AG08395 (cell line): ENCODE measurements around the gene GABBR2.
"Not testable (repeated sequence)": the region's sequence is repeated elsewhere in the genome, so short reads cannot be mapped to it uniquely, and the experiment has no call there.

Source experiments
- DNase-seq: peaks from one replicate; pipeline ENCODE4 v3.0.0; 2012; ENCODE audit warnings: mixed read lengths, low spot score

Gene GABBR2

GRCh38 chr9:98290411-98290810 lies 418.3 kb downstream of the GABBR2 start:
- DNase-seq = no peak

DNA sequence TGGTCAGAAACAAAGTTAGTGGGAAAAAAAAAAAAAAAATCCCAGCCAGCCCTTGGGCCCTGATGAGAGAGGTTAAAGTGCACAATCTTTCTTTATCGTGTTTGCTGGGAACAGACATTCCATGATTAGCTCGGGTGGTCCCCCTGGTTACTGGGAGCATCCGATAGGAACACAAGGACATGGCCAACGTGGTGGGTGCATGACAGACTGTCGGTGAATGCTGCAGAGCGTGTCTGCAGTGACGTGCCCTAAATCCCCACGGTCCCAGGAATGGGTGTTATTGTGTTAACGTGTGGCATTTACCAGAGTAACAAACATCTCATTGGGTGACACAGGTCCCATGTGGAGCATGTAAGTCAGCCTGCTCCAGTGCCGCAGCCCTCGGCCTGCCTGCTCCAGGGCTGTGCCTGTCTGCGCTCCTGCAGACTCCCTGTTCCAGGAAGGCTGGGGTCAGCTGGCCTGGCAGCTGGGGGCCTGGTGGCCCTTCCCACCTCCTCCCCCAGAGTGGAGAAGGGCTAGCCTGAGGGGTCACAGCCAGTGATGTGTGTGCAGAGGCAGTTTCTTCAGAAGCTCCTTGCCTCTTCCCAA lies 419.0 kb downstream of the GABBR2 start:
- DNase-seq = no peak

DNA sequence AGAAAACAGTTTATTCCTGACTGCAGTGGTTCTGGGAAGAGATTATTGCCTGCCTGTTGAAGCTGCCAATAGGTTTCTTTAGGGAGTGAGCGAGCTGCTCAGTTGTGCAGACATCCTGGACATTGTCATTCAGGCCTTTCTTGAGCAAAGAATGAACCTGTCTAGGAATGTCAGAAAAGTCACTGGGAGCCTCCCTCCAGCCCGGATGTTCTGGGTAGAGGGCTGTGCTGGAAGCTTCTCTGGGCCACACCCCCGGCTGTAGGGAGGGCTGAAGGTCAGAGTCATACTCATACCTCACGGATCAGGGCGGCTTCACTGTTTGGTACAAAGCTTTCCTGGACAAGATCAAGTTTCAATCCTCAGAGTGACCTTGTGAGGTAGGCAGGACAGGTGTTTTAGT lies 419.9 kb downstream of the GABBR2 start:
- no peak for DNase-seq

GRCh38 chr9:98287384-98287783 lies 421.4 kb downstream of the GABBR2 start:
- DNase-seq = no peak

DNA sequence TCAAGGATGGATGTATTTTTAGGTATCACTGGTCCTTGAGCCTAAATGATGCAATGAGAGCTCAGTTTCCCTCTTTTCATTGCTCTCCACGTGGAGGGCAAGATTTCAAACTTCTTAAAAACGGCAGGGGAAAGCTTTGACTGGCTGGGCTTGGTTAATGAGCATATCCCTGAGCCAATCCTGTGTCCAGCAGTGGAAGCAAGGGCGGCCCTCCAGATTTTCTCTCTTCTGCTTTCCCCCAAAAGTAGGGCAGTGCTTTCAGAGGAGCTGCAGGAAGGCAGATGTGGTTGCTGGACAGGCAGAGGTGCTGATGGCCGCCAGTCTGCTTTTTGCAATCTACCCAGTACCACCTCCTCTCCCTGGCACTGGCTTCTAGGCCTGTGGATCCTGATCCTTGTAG lies 423.3 kb downstream of the GABBR2 start:
- no peak for DNase-seq

DNA sequence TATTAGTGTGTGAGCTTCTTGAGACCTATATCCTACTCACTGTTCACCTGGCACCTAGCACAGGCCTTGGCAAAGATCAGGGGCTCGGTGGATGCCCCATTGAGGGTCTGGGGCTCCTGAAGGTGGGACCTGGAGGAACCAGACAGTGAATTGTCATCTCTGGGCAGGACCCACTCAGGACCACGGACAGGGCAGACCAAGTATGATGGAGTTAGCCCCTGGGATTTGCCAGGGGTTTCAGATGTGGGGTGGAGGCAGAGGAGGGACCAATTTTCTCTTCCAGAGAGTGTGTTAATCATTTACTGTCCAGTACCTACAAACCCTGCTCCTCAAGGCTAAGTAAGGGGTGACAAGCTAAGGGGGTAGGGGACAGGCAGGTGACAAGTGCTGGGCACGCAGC lies 424.0 kb downstream of the GABBR2 start:
- no peak for DNase-seq

DNA sequence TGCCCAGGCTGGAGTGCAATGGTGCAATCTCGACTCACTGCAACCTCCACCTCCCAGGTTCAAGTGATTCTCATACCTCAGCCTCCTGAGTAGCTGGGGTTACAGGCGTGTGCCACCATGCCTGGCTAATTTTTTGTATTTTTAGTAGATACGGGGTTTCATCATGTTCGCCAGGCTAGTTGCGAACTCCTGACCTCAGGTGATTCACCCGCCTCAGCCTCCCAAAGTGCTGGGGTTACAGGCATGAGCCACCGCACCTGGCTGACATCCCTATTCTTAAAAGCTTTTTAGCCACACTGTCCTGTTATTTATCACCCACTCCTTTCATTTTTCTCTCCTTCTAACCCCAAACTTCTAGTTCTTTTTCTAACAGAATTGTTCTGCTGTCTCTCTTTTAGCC lies 425.6 kb downstream of the GABBR2 start:
- not testable (repeated sequence) for DNase-seq

DNA sequence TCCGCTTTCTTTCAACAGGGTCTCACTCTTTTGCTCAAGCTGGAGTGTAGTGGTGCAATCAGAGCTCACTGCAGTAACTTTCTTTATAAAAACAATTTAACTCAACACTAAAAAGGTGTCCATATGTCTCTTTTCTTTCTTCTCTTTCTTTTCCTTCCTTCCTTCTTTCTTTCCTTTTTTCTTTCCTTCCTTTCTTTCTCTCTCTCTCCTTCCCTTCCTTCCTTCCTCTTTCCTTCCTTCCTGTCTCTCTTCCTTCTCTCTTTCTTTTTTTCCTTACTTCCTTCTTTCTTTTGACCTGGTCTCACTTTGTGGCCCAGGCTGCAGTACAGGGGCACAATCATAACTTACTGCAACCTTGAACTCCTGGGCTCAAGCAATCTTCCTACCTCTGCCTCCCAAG lies 427.5 kb downstream of the GABBR2 start:
- DNase-seq = no peak

GRCh38 chr9:98280574-98280973 lies 428.2 kb downstream of the GABBR2 start:
- DNase-seq = no peak

DNA sequence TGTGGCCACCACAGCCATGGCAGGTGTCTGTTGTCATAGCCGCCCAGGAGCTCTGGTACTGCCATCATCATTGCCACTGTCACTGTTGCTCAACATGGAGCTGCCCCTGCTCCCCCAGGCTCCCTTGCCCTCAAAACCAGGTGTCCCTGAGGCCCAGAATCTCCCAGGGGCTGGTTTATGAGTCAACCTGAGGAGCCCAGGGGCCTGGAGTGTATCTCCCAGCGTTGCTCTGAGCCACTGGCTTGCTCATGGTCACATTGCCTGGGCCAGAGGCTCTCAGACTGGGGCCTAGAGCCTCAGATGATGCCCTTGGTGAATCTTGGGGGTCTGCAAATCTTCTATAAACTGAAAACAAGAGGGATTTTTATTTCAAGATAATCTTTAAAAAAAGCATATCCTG lies 428.6 kb downstream of the GABBR2 start:
- DNase-seq = no peak

DNA sequence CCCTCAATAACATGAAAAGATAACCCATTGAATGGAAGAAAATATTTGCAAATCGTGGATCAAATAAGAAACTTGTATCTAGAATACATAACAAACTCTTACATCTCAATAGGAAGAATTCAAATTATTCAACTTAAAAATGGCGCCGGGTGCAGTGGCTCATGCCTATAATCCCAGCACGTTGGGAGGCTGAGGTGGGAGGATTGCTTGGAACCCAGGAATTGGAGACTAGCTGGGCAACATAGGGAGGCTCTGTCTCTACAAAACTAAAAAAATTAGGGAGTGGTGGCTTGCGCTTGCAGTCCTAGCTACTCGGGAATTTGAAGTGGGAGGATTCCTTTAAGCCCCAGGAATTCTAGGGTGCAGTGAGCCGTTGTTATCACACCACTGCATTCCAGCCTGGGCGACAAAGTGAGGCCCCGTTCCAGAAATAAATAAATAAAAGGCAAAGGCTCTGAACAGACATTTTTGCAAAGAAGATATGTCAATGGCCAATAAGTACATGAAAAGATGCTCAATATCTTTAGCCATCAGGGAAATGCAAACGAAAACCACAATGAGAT lies 431.7 kb downstream of the GABBR2 start:
- DNase-seq = no peak

DNA sequence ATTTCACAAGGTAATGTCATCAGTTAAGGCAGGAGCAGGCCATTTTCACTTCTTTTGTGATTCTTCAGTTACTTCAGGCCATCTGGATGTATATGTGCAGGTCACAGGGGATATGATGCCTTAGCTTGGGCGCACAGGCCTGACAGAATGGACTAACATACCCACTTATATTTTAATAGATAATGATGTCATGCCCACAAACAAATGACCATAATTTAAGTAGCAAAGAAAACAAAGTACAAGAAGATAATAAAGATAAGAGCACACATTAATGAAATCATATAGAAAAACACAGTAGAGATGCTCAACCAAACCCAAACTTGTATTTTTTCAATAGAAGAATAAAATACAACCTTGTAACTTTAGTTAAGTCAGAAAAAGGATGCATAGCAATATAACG lies 433.6 kb downstream of the GABBR2 start:
- no peak for DNase-seq

DNA sequence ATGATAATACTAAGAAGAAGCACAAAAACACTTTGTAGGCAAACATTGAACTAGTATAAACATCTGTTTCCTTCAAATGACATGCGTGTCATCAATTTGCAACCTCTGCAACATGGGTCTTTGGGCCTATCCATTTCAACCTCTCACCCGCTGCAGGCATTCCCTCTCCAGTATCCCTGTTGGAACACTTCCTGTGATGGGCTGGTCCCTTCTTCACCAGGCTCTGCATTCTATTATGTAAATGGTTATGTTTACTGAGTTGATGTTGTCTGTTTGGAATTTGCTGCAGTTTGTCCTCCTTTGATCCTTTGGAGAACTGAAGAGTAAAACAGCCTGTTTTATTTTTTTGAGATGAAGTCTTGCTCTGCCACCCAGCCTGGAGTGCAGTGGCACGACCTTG lies 436.7 kb downstream of the GABBR2 start:
- DNase-seq = no peak

DNA sequence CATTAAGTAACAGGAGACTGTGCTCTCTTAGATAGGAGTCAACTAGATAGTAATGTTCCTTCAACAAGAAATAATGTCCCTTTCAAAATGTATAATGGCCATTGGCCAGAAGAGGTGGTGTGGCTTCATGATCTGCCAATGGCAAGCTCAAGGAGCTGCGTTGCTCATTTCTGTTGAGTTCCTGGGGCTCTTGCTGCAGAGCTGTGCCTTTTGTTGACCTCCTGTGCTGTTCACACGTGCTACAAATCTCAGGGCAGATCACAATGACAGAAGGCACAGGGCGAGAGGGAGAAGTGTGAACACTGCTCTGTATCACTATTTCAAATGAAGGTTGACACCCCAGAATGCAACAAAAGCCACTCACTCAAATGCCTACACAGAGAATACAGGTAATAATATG lies 437.3 kb downstream of the GABBR2 start:
- no peak for DNase-seq

DNA sequence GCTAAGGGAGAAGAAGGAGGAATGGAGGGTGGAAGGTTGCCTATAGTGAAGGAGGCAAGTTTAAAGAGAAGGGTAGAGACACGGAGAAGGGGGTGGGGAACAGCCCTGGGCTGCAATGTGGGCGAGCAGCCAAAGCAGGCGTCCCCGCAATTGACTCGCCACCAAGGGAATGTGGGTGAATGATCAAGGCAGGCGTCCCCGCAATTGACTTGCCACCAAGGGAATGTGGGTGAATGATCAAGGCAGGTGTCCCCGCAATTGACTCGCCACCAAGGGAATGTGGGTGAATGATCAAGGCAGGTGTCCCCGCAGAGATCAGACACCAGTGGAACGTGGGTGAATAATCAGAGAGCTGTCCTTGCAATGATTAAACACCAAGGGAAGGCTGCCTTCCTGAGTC lies 438.5 kb downstream of the GABBR2 start:
- DNase-seq = not testable (repeated sequence)

DNA sequence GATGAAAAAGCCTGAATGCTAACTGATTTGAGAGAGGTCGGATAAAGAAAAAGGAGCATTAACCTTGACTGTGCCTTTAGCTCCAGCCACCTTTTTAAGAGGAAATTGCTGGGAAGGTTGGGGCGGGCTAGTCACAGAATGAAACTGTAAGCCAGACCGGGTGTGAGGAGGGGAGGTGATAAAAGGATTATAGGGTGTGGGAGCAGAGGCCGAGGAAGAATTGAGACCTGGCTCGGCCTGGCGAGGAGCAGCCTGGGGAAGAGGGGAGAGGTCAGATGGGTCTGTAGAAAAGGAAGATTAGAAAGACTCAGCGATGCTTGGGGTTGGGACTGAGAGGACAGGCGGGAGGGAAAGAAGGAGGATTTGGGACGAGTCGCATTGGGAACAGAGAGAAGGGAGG lies 439.1 kb downstream of the GABBR2 start:
- DNase-seq = not testable (repeated sequence)

DNA sequence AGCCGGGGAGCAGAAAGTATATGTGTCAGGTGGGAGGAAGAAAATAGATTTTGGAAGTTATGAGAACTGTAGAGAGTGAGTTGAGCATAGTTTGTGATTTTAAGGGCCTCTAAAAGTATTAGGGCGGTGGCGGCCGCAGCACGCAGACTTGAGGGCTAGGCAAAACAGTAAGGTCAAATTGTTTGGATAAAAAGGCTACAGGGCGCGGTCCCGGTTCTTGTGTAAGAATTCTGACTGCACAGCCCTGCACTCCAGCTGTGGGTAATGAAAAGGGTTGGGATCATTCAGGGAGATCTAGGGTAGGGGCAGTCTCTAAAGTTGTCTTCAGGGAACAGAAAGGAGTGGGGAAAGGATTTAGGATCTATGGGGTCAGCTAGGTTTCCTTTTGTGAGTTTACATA lies 441.2 kb downstream of the GABBR2 start:
- DNase-seq = not testable (repeated sequence)

DNA sequence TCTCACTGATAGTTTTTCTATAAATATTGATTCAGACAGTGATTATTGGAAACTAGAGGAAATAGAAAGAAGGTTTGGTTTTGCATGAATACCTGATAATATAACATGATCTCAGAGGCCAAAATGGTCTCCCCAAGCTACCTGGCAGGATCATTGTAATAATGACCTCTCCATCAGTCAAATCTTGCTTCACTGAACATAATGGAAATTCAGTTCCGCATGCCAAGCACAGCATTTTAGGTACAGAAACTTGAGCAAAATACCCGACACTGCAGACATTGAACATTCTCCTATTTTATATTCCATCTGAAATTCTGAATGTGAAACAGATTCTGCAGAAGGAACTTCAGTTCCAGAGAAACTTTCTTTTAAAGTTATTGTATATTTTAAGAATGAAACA lies 444.2 kb downstream of the GABBR2 start:
- no peak for DNase-seq

DNA sequence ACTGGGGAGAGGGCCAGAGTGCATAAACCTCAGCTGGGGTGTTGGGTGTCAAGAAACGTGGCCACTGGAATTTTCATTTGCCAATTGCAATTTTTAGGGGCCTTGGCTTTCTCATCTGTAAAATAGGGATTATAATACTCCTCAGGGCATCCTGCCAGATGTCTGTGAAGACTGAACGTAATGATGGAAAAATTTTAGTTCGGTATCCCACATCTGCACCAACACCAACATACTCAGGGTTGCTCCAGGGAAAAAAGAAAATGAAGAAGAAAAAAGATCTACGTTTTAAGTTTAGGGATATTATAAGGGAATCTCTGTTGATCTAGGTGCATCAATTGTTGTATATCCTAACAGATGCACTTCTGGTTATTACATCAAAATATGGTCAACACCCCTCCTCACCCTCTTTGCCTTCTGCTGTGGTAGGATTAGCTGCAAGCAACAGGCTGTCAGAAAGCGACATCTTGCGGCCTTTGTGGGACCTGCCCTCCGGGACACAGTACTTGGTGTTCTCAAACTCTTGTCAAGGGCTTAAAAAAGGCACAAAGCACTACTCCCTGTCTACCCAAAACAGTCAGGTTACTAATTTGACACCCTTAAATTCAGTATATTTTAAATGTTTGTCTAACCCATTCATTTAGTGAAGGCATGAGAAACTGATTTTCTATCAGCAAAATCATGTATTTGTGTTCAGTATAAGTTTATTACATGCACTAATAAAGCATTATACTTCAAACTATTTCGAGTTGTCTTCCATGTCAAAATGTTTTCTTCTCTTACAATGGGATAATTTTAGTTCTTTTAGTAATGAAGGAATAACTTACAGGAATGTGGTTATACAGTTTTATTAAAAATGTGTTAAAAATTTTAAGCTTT lies 445.0 kb downstream of the GABBR2 start:
- DNase-seq = peak; percentile 84

DNA sequence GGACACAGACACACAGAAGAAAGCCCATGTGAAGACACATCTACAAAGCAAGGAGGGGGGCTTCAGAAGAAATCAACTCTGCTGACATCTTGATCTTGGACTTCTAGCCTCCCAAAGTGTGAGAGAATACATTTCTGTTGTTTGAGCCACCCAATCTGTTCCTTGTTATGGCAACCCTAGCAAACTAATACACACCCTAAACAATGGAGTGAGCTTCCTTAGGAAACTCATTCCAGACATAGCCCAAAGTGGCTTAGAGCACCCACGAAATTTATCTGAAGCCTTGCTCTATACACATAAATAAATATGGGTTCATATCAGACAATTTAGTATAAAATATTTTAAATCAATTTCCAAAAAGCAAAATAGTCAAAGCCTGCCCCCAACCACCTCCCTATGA lies 445.7 kb downstream of the GABBR2 start:
- DNase-seq = no peak

DNA sequence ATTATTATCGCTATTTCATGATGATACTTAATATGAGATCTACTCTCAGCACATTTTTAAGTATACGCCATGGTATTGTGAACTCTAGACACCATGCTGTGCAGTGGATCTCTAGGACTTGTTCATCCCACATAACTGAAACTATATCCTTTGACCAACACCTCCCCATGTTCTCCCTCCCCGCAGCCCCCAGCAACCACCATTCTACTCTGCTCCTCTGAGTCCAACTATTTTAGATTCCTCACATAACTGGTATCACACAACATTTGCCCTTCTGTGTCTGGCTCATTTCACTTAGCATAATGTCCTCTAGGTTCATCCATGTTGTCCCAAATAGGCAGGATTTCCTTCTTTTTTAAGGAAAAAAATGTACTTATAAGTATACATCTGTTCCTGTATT lies 446.7 kb downstream of the GABBR2 start:
- no peak for DNase-seq

DNA sequence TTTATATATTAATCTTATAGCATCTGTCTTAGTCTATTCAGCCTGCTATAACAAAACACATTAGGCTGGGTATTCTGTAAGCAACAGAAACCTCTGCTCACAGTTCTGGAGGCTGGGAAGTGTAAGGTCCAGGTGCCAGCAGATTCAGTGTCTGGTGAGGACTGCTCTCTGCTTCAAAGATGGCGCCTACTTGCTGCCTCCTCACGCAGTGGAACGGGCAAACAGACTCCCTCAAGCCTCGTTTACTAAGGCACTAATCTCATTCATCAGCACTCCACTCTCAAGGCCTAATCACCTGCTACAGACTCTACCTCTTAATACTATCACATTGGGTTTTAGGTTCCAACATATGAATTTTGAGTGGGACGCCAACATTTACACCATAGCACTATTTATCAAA lies 448.1 kb downstream of the GABBR2 start:
- DNase-seq = no peak

GRCh38 chr9:98259791-98260190 lies 448.9 kb downstream of the GABBR2 start:
- DNase-seq = no peak

- no peak for DNase-seq
Measured at GRCh38 chr9:98256756-98257155, 452.0 kb downstream of the GABBR2 start.
